Measurements from ENCODE around the gene ESR2. TPM values are rescaled to one million over a fixed set of nuclear protein-coding genes. Genes with fewer than 3 reads are reported as not detected.

Gene ESR2
- total RNA-seq (ENCODE audit: low replicate concordance): 0.12 TPM in 1 of 2 replicates, not detected in the other

DNA sequence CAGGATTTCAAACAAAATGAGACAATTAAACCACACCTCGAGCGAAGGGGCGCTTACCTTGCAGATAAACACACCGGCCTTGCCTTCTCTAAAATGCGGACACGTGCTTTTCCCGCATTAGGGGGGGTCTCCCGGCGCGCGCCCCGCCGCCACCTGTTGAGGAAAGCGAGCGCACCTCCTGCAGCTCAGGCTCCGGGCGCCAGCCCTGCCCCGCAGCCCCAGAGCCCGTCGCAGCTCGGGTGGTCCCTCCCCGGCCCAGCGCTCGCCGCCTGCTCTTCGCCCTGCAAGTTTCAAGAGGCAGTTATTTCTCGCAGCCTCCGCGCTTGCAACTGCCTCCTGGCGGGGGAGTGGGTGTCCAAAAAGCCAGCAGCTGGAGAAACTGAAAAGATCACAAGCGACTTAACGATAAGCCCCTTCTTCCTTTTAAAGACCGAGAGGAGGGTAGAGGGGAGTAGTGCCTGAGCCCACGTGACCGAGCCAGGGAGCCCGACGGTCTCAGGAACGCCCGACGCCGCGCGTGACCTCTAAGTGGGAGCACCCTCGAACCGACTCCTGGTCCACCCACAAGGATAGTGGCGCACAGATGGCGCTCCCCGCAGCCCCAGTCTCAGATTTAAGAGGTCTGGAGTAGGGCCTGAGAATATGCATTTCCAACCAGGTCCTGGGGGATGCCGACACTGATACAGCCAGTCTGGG is at the start of gene ESR2:
Gene ESR2, minus strand, starts transcription at position 396 of the 696 bp plus-strand sequence. CDS start 11,386 bp downstream, outside the sequence.

Other genes with a start within 250 kb of the ESR2 start
- 38.9 and 41.8 TPM in 2 replicates for gene MTHFD1, start 94.0 kb upstream of the ESR2 start, total RNA-seq (ENCODE audit: low replicate concordance)
- gene AKAP5, start 171.1 kb upstream of the ESR2 start, total RNA-seq (ENCODE audit: low replicate concordance): 0.12 and 1.2 TPM in 2 replicates
- gene ZBTB25, start 209.5 kb upstream of the ESR2 start, total RNA-seq (ENCODE audit: low replicate concordance): 2.9 and 3.5 TPM in 2 replicates
- 23.3 and 28.3 TPM in 2 replicates for gene ZBTB1, start 210.4 kb upstream of the ESR2 start, total RNA-seq (ENCODE audit: low replicate concordance)
- 2.9 and 5.4 TPM in 2 replicates for gene HSPA2, start 246.4 kb upstream of the ESR2 start, total RNA-seq (ENCODE audit: low replicate concordance)

Data from smooth muscle cell of the coronary artery (primary cell).